HEK293 (cell line): ENCODE data around the gene TMEM238.

ENCODE experiments used
- BCL11A ChIP-seq: fragments of 450-650 bp; formaldehyde crosslinking; IDR thresholded peaks from 2 replicates; pipeline ENCODE4 v1.5.1; 2016; ENCODE audit warnings: low read depth, missing biosample characterization, missing genetic modification characterization
- BCL11B ChIP-seq: fragments of 450-650 bp; formaldehyde crosslinking; IDR thresholded peaks from 2 replicates; pipeline ENCODE4 v1.5.1; 2016; ENCODE audit warnings: low read depth, missing biosample characterization, missing genetic modification characterization
- CTCF ChIP-seq: fragments of 450-650 bp; formaldehyde crosslinking; IDR thresholded peaks from 2 replicates; pipeline ENCODE4 v1.5.1; 2016; ENCODE audit warnings: missing biosample characterization, missing genetic modification characterization
- KLF1 ChIP-seq: fragments of 450-650 bp; formaldehyde crosslinking; IDR thresholded peaks from 2 replicates; pipeline ENCODE4 v1.5.1; 2016; ENCODE audit warnings: missing biosample characterization, missing genetic modification characterization
- KLF9 ChIP-seq: fragments of 450-650 bp; formaldehyde crosslinking; IDR thresholded peaks from 2 replicates; pipeline ENCODE4 v1.5.1; 2016; ENCODE audit warnings: missing biosample characterization, missing genetic modification characterization, low read depth
- REST ChIP-seq: fragments of 450-650 bp; formaldehyde crosslinking; IDR thresholded peaks from 2 replicates; pipeline ENCODE4 v1.5.1; 2016; ENCODE audit warnings: missing biosample characterization, missing genetic modification characterization
- YY1 ChIP-seq: fragments of 450-650 bp; formaldehyde crosslinking; IDR thresholded peaks from 2 replicates; pipeline ENCODE4 v1.5.1; 2018; ENCODE audit warnings: missing biosample characterization, missing genetic modification characterization
- ZNF10 ChIP-seq: fragments of 450-650 bp; formaldehyde crosslinking; IDR thresholded peaks from 2 replicates; pipeline ENCODE4 v1.5.1; 2017; ENCODE audit warnings: missing biosample characterization, missing genetic modification characterization
- ZNF169 ChIP-seq: fragments of 450-650 bp; formaldehyde crosslinking; IDR thresholded peaks from 2 replicates; pipeline ENCODE4 v1.5.1; 2016; ENCODE audit warnings: missing biosample characterization, missing genetic modification characterization
- ZNF561 ChIP-seq: fragments of 450-650 bp; IDR thresholded peaks from 2 replicates; pipeline ENCODE4 v1.5.1; 2018; ENCODE audit warnings: missing biosample characterization, missing genetic modification characterization, borderline replicate concordance
- ZNF639 ChIP-seq: fragments of 450-650 bp; formaldehyde crosslinking; IDR thresholded peaks from 2 replicates; pipeline ENCODE4 v1.5.1; 2016; ENCODE audit warnings: missing biosample characterization, missing genetic modification characterization
- ZNF660 ChIP-seq: fragments of 450-650 bp; IDR thresholded peaks from 2 replicates; pipeline ENCODE4 v1.5.1; 2018; ENCODE audit warnings: missing biosample characterization, mild to moderate bottlenecking, missing genetic modification characterization
- TF ChIP-seq, protein P1 (sequence below): fragments of 450-650 bp; formaldehyde crosslinking; IDR thresholded peaks from 2 replicates; pipeline ENCODE4 v1.5.1; 2016; ENCODE audit warnings: missing biosample characterization, missing genetic modification characterization
- TF ChIP-seq, protein P2 (sequence below): fragments of 450-650 bp; formaldehyde crosslinking; IDR thresholded peaks from 2 replicates; pipeline ENCODE4 v1.5.1; 2016; ENCODE audit warnings: missing biosample characterization, missing genetic modification characterization

- TF ChIP-seq ZNF639 (tag by site-specific recombination) (0 out of 2 replicates have a peak, but pooled peaks have one; percentile 28), BCL11B (tag by site-specific recombination) (no peak), KLF9 (tag by site-specific recombination) (no peak), CTCF (tag by site-specific recombination) (no peak), REST (tag by site-specific recombination) (no peak), ZNF169 (tag by site-specific recombination) (no peak), YY1 (tag by site-specific recombination) (no peak), ZNF561 (no peak), BCL11A (tag by site-specific recombination) (peak; percentile 53; the same call in 1 of the 2 replicates), ZNF10 (0 out of 2 replicates have a peak, but pooled peaks have one; percentile 26), KLF1 (tag by site-specific recombination) (no peak), ZNF660 (no peak)
- TF ChIP-seq, protein P1, sequence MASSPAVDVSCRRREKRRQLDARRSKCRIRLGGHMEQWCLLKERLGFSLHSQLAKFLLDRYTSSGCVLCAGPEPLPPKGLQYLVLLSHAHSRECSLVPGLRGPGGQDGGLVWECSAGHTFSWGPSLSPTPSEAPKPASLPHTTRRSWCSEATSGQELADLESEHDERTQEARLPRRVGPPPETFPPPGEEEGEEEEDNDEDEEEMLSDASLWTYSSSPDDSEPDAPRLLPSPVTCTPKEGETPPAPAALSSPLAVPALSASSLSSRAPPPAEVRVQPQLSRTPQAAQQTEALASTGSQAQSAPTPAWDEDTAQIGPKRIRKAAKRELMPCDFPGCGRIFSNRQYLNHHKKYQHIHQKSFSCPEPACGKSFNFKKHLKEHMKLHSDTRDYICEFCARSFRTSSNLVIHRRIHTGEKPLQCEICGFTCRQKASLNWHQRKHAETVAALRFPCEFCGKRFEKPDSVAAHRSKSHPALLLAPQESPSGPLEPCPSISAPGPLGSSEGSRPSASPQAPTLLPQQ (tag by site-specific recombination), result peak; percentile 55
- TF ChIP-seq, protein P2, sequence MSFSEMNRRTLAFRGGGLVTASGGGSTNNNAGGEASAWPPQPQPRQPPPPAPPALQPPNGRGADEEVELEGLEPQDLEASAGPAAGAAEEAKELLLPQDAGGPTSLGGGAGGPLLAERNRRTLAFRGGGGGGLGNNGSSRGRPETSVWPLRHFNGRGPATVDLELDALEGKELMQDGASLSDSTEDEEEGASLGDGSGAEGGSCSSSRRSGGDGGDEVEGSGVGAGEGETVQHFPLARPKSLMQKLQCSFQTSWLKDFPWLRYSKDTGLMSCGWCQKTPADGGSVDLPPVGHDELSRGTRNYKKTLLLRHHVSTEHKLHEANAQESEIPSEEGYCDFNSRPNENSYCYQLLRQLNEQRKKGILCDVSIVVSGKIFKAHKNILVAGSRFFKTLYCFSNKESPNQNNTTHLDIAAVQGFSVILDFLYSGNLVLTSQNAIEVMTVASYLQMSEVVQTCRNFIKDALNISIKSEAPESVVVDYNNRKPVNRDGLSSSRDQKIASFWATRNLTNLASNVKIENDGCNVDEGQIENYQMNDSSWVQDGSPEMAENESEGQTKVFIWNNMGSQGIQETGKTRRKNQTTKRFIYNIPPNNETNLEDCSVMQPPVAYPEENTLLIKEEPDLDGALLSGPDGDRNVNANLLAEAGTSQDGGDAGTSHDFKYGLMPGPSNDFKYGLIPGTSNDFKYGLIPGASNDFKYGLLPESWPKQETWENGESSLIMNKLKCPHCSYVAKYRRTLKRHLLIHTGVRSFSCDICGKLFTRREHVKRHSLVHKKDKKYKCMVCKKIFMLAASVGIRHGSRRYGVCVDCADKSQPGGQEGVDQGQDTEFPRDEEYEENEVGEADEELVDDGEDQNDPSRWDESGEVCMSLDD (tag by site-specific recombination), result peak; percentile 23; the same call in 1 of the 2 replicates
These were observed 11.6 kb downstream of the TMEM238 start for GRCh38 chr19:55372316-55373081.
